Activated CD8-positive, alpha-beta memory T cell treated with anti-CD3 and anti-CD28 coated beads, Interleukin-2, amount 10 ng/mL, durations not matched to agents 7 days and 5 days (primary cell): ENCODE measurements around the gene NRIP2. TPM values are rescaled to one million over a fixed set of nuclear protein-coding genes. Genes with fewer than 3 reads are reported as not detected.

Source experiments
- ATAC-seq: fragments of 150-1000 bp; cut with Tn5 transposase; one replicate; pipeline ENCODE4 v1.10.0; 2021; ENCODE audit warnings: moderate library complexity
- CTCF ChIA-PET: fragments of 350-600 bp; sonication (Branson Sonifier 250); formaldehyde crosslinking; loops from one replicate; lab custom pipeline; 2021; ENCODE audit warnings: antibody characterized with exemption; lab: Charles Lee
- DNase-seq: peaks from one replicate; pipeline ENCODE4 v3.0.0-alpha.2; 2020
- H3K27ac Mint-ChIP-seq: one replicate; pipeline ENCODE4 v1.8.0; 2021; ENCODE audit warnings: mild to moderate bottlenecking, mixed read lengths
- H3K27me3 Mint-ChIP-seq: one replicate; pipeline ENCODE4 v1.8.0; 2021; ENCODE audit warnings: mixed read lengths
- H3K36me3 Mint-ChIP-seq: one replicate; pipeline ENCODE4 v1.8.0; 2021; ENCODE audit warnings: mild to moderate bottlenecking, mixed read lengths
- H3K4me1 Mint-ChIP-seq: one replicate; pipeline ENCODE4 v1.8.0; 2021; ENCODE audit warnings: mixed read lengths
- H3K4me3 Mint-ChIP-seq: one replicate; pipeline ENCODE4 v1.8.0; 2021; ENCODE audit warnings: mild to moderate bottlenecking, moderate library complexity, mixed read lengths
- H3K9me3 Mint-ChIP-seq: one replicate; pipeline ENCODE4 v1.8.0; 2022; ENCODE audit warnings: low read depth, mixed read lengths
- total RNA-seq, 2 experiments: library from RNA; stranded (reverse); gene quantifications; one replicate each; pipeline ENCODE4 v1.2.3, GENCODE V29; 2021

The NRIP2 gene
- total RNA-seq, 2 experiments from 2014 or later = not detected

DNA sequence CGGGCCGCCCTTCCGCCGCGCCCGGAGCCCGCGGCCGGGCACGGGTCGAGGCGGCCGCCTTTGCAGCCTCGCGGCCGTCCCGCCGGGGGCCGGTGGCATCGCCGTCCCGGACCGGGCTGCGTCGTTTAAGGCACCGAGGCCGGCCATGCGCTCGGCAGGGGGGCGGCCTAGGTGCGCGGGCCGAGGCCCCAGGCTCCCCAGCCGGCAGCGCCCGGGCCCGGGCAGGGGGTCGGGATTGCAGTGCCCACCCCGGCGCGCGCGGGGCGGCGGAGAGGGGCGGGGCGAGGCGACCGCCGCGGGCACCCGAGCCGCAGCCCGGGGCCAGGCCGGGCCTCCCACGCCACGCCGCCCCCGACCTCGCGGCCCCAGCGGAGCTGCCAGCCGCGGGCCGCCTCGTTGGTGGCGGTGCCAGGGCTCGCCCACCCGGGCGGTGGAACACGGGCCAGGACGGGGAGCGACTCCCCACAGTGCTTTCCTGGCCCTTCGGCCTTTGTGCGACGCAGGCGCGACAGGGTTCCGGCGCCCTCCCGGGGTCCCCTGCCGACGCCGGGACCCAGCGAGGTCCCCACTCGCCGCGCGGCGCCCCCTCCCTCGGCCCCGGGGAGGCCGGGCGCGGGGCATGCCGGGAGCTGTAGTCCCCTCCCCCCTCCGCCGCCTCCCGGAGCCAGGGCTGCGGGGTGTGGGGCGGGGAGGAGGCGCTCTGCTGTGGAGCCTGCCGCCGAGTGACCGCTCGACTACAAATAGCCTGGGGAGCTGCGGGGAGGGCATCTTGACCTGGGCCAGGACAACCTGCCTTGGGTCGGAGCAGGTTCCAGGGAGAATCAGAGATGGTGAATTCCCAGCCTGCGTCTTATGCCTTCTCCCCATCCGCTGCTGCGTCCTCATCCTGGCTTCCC, 39.3 kb downstream of the NRIP2 start:
- CTCF ChIA-PET = interaction anchor here (0.7 to 4.2 kb wide), 8 partner anchors 10 to 149 kb away, joined by 3 to 29 read pairs (median 4); partner anchors contain the start of genes FOXM1, ITFG2 and RHNO1
- H3K27ac Mint-ChIP-seq = peak overlapping the region; percentile 85
- H3K4me1 Mint-ChIP-seq = peaks cover 19% of the 10 kb centered on the region
- H3K4me3 Mint-ChIP-seq = peak overlapping the region; percentile 91
- H3K27me3 Mint-ChIP-seq = peaks cover 5% of the 10 kb centered on the region
- no peaks in the 10 kb centered on the region for H3K9me3 Mint-ChIP-seq
- peak; percentile 80 for DNase-seq
- peaks cover 29% of the 10 kb centered on the region for H3K36me3 Mint-ChIP-seq
- ATAC-seq = peak; percentile 77

- peaks cover 19% of the 10 kb centered on the region for H3K4me1 Mint-ChIP-seq
- H3K4me3 Mint-ChIP-seq = peak within 1 kb of the TSS; percentile 91
- DNase-seq (peak; percentile 92), ATAC-seq (peak; percentile 91)
- no peaks in the 10 kb centered on the region for H3K9me3 Mint-ChIP-seq
- peak within 1 kb of the TSS; percentile 85 for H3K27ac Mint-ChIP-seq
- H3K27me3 Mint-ChIP-seq = peaks cover 5% of the 10 kb centered on the region
- peaks cover 23% of the 10 kb centered on the region for H3K36me3 Mint-ChIP-seq
- CTCF ChIA-PET = interaction anchor here (1.0 to 4.2 kb wide), 4 partner anchors 9 to 113 kb away, joined by 4 to 29 read pairs (median 6); partner anchors contain the start of gene ITFG2
These were observed 40.0 kb downstream of the NRIP2 start, which contains the start of gene FKBP4 for GRCh38 chr12:2794736-2795289. TSS of gene FKBP4 (plus strand) at chr12:2794970. CDS start at chr12:2795140, 170 bp downstream.

DNA sequence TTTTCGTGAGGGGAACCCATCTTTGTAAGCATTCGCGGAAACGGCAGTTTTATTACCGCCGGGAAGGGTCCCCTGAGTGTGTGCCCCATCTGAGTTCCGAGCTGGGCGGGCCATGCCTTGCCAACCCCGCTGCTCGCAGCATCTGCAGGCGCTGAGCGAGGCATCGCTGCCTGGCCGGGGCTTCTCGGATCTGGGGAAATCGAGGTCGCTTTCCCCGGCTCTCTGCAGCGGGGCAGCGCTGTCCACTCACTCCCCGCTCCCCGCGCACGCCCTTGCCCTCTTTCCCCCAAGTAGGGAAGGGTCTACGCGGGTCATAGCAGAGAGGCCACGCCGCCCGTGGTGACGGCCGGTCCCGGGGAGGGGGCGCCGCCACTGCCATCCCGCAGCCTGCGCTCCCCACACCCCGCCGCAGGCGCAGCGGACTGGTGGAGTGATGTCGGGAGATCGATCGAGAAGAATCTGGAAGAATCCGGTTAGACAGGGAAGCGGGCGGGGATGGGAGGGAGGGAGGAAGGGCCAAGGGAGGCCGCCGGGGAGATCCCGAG, 40.6 kb downstream of the NRIP2 start:
- peak; percentile 44 for DNase-seq
- H3K36me3 Mint-ChIP-seq = peaks cover 18% of the 10 kb centered on the region
- CTCF ChIA-PET = interaction anchor here (1.0 to 4.2 kb wide), 3 partner anchors 9 to 112 kb away, joined by 4 to 29 read pairs (median 8); partner anchors contain the start of gene ITFG2

DNA sequence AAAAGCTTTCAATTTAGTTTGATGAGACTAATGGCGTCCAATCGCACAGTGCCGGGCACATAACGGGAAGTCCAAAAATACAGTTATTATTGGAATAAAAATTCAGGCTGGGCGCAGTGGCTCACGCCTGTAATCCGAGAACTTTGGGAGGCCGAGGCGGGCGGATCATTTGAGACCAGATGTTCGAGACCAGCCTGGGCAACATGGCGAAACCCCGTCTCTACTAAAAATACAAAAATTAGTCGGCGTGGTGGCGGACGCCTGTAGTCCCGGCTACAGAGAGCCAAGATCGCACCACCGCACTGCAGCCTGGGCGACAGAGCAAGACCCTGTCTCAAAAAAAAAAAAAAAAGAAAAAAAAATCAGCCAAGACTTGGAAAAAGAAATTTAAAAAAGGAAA, 41.3 kb downstream of the NRIP2 start:
- CTCF ChIA-PET = interaction anchor here (1.3 to 4.2 kb wide), 3 partner anchors 8 to 110 kb away, joined by 3 to 29 read pairs (median 5); no protein-coding TSS in a partner anchor
- H3K36me3 Mint-ChIP-seq = peaks cover 12% of the 10 kb centered on the region
- no peak for ATAC-seq
- H3K27me3 Mint-ChIP-seq = peaks cover 5% of the 10 kb centered on the region
- DNase-seq = no peak
- peaks cover 19% of the 10 kb centered on the region for H3K4me1 Mint-ChIP-seq
- peak overlapping the region; percentile 68 for H3K4me3 Mint-ChIP-seq
- H3K9me3 Mint-ChIP-seq = no peaks in the 10 kb centered on the region
- H3K27ac Mint-ChIP-seq = no peak overlapping the region

More for the DNA sequence above, 40.6 kb downstream of the NRIP2 start:
- no peaks in the 10 kb centered on the region for H3K9me3 Mint-ChIP-seq
- H3K27me3 Mint-ChIP-seq = peaks cover 5% of the 10 kb centered on the region
- H3K4me1 Mint-ChIP-seq = peaks cover 19% of the 10 kb centered on the region
- H3K27ac Mint-ChIP-seq = peak overlapping the region; percentile 61
- peak; percentile 14 for ATAC-seq
- H3K4me3 Mint-ChIP-seq = peak overlapping the region; percentile 68

GRCh38 chr12:2792671-2793500, 41.9 kb downstream of the NRIP2 start:
- Mint-ChIP-seq H3K27ac (no peak overlapping the region), H3K36me3 (peaks cover 6% of the 10 kb centered on the region), H3K4me3 (no peak overlapping the region), H3K4me1 (peaks cover 19% of the 10 kb centered on the region), H3K27me3 (peaks cover 5% of the 10 kb centered on the region), H3K9me3 (no peaks in the 10 kb centered on the region)
- no peak for DNase-seq
- ATAC-seq = no peak
- CTCF ChIA-PET = interaction anchor here (0.8 to 4.2 kb wide), 4 partner anchors 8 to 146 kb away, joined by 3 to 29 read pairs (median 4); no protein-coding TSS in a partner anchor

- no peak for ATAC-seq
- CTCF ChIA-PET = interaction anchor here (0.5 to 1.6 kb wide), 3 partner anchors 8 to 108 kb away, joined by 3 to 5 read pairs (median 3); no protein-coding TSS in a partner anchor
- H3K4me3 Mint-ChIP-seq = no peak overlapping the region
- no peak for DNase-seq
- H3K9me3 Mint-ChIP-seq = no peaks in the 10 kb centered on the region
- peaks cover 5% of the 10 kb centered on the region for H3K4me1 Mint-ChIP-seq
- no peaks in the 10 kb centered on the region for H3K36me3 Mint-ChIP-seq
- H3K27ac Mint-ChIP-seq = no peak overlapping the region
- peaks cover 5% of the 10 kb centered on the region for H3K27me3 Mint-ChIP-seq
These were observed 43.7 kb downstream of the NRIP2 start for GRCh38 chr12:2791089-2791488.

DNA sequence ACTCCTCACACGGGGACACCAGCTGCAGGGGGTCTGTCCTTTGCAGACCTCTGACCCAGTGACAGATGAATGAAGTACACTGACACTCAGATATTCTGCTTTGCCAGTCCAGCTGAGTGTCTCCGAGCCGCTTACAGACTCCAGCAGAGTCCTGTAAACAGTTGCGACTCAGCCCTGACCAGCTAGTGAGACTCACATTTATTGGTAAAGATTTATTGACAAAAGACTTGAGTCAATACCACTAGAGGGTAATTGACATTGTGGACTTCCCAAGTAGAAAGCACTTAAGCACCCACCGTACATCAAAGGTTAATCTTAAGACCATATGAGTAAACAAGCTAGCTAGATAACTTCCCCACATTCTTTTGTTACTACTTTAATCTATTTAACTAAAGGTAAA, 49.8 kb downstream of the NRIP2 start:
- DNase-seq (no peak), ATAC-seq (no peak)
- CTCF ChIA-PET = interaction anchor here (1.5 to 6.3 kb wide), 4 partner anchors 10 to 202 kb away, joined by 7 to 68 read pairs (median 26); partner anchors contain the start of gene FKBP4
- Mint-ChIP-seq H3K27me3 (peaks cover 27% of the 10 kb centered on the region), H3K9me3 (no peaks in the 10 kb centered on the region), H3K36me3 (no peaks in the 10 kb centered on the region), H3K27ac (no peak overlapping the region), H3K4me1 (peaks cover 7% of the 10 kb centered on the region), H3K4me3 (no peak overlapping the region)

DNA sequence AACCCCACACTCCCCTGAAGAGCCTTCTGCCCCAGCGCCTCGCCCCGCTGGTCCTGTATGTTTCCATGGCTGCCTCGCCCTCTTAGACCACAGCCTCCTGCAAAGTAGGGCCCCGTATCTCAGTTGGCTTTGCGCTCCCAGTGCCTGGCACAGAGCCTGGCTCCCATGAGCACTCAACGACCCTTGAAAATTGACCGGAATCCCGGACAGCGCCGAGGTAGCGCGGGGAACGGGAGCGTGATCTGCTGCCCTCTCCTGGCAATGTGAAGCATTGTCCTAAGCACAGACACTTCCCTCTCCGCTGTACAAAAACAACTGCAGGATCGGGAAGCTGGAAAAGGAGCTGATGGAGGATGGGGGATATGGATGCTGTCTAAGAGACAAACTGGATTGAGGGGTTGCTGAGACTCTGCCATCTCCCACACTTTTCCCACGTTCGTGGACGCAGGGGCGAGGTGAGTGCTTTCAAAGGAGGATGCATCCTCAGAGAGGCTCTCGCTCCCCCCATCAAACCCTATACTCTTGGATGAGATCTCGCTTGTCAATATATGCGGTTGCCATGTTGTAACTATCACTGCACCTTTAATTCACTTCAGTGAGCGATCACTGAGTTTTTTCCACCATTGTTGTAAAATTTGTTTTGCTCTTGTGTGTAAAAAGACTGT, 50.8 kb downstream of the NRIP2 start:
- CTCF ChIA-PET = interaction anchor here (0.7 to 6.3 kb wide), 17 partner anchors 8 to 201 kb away, joined by 3 to 68 read pairs (median 4); partner anchors contain the start of gene FKBP4
- Mint-ChIP-seq H3K36me3 (no peaks in the 10 kb centered on the region), H3K27me3 (peaks cover 32% of the 10 kb centered on the region), H3K27ac (no peak overlapping the region), H3K4me3 (peak overlapping the region; percentile 49), H3K4me1 (peaks cover 7% of the 10 kb centered on the region), H3K9me3 (no peaks in the 10 kb centered on the region)
- peak; percentile 92 for ATAC-seq
- DNase-seq = peak; percentile 61

DNA sequence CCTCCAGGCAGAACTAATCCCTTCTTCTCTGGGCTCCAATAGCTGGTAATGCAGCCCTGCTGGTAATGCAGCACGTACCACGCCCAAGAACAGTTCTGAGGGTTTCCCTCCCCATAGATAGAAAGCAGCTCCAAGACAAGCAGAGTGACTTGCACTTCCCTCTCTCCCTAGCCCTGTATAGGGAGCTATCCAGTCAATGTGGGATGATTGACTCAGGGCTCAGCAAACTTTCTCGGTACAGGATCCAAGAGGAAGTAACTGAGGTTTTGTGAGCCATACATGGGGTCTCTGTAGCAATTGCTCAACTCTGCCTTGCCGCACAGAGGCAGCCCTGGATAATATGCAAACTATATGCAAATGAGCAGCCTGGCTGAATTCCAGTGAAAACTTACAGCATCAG, 55.6 kb downstream of the NRIP2 start:
- Mint-ChIP-seq H3K27ac (no peak overlapping the region), H3K27me3 (peaks cover 22% of the 10 kb centered on the region), H3K36me3 (no peaks in the 10 kb centered on the region)

DNA sequence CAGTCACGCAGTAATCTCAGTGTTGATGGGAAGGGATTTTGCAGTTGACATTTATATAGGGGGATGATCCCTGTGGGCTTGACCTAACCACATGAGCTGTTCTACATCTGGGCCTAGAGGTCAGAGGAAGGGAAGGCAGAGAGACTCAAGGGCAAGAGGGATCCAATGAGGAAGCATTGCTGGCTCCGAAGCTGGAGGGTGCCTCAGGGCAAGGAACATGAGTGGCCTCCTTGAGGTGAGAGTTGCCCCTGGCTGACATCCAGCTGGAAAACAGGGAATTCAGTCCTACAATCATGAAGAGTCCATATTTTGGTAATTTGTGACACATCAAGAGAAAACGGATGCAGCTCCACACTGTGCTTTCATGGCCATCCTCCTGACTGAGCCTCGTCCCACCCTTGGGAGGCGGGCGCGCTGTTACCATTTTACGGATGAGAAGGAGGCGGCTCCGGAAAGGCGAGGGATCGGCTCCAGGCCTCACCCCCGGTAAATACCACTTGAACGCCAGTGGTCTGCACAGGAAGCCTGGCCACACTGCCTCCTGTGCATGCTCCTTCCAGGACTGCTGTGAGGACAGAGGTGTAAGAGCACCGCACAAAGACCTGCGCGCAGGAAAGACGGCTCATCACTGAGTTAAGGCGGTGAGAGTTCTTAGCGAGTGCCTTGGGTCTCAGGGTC, 58.6 kb downstream of the NRIP2 start:
- Mint-ChIP-seq H3K9me3 (no peaks in the 10 kb centered on the region), H3K4me3 (no peak overlapping the region), H3K4me1 (no peaks in the 10 kb centered on the region), H3K27ac (no peak overlapping the region), H3K36me3 (no peaks in the 10 kb centered on the region), H3K27me3 (peaks cover 7% of the 10 kb centered on the region)
- CTCF ChIA-PET = no interaction called here
- DNase-seq = no peak
- ATAC-seq = no peak

More for the DNA sequence above, 55.6 kb downstream of the NRIP2 start:
- CTCF ChIA-PET = no interaction called here
- DNase-seq = no peak
- no peak for ATAC-seq
- H3K4me3 Mint-ChIP-seq = no peak overlapping the region
- H3K9me3 Mint-ChIP-seq = no peaks in the 10 kb centered on the region
- H3K4me1 Mint-ChIP-seq = peaks cover 6% of the 10 kb centered on the region

DNA sequence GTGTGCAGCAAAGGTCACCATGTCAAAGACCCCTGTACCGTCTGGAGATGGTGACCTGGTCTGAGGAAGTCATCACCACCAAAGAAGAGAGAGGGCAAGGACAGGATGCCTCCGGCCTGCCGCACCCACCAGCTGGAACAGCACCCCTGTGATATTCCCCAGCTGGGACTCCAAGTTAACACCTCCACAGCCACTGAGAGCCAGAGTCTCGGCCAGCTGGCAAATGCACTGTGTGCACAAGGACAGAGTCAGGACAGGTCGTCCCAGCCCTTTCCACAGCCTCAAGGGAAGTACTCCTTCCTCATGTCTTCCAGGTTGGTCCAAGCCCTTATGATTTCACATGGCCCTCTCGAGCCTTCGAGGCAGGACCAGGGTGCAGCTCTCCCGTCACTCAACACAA, 59.4 kb downstream of the NRIP2 start:
- no peak for DNase-seq
- Mint-ChIP-seq H3K4me1 (no peaks in the 10 kb centered on the region), H3K9me3 (no peaks in the 10 kb centered on the region), H3K27ac (no peak overlapping the region), H3K36me3 (no peaks in the 10 kb centered on the region), H3K4me3 (no peak overlapping the region), H3K27me3 (peaks cover 7% of the 10 kb centered on the region)
- no peak for ATAC-seq
- CTCF ChIA-PET = no interaction called here
